ENCODE data around the gene EIF2B4. TPM values are rescaled to one million over a fixed set of nuclear protein-coding genes. Genes with fewer than 3 reads are reported as not detected.

EIF2B4 gene
- total and polyA plus RNA-seq, 2 of the 13 experiments (the other 11 are each of a cell fraction or from before 2014, with no cell fraction given), result 91.5 to 96.4 TPM

GRCh38 chr2:27409321-27410073, 39.4 kb upstream of the EIF2B4 start, which contains the start of gene PPM1G (continued):
- 0 out of 2 replicates have a peak, but pooled peaks have one; percentile 45 for TF ChIP-seq HIC2 (CRISPR knock-in tag; IDR thresholded peaks at IDR 0.05; ENCODE audit: low read depth)
- no peak for TF ChIP-seq MAFK (conservative IDR thresholded peaks at IDR 0.05 in 1 of 2, IDR thresholded peaks at IDR 0.05 in 1 of 2; ENCODE audit: low read length in 2 of 2)
- TF ChIP-seq MED13 (CRISPR knock-in tag; IDR thresholded peaks at IDR 0.05), result no peak; the same call in 1 of the 2 replicates
- peak; percentile 10; the same call in 1 of the 2 replicates for TF ChIP-seq ZNF564 (CRISPR knock-in tag; IDR thresholded peaks at IDR 0.05)
- no peak for TF ChIP-seq HNRNPL (IDR thresholded peaks at IDR 0.05; ENCODE audit: low read depth, low read length)
- TF ChIP-seq DMAP1 (CRISPR knock-in tag; IDR thresholded peaks at IDR 0.05), result peak; percentile 90
- no peak for TF ChIP-seq ZNF207 (IDR thresholded peaks at IDR 0.05; ENCODE audit: borderline replicate concordance)
- TF ChIP-seq RARA (CRISPR knock-in tag; IDR thresholded peaks at IDR 0.05), result no peak; the same call in none of the 2 replicates
- peak; percentile 84; the same call in 1 of the 2 replicates for TF ChIP-seq ZNF614 (CRISPR knock-in tag; IDR thresholded peaks at IDR 0.05; ENCODE audit: borderline replicate concordance)
- no peak for TF ChIP-seq ZNF619 (CRISPR knock-in tag; IDR thresholded peaks at IDR 0.05)
- TF ChIP-seq FLYWCH1 (CRISPR knock-in tag; IDR thresholded peaks at IDR 0.05), result peak; percentile 21; the same call in 1 of the 2 replicates
- TF ChIP-seq RFXANK (CRISPR knock-in tag; IDR thresholded peaks at IDR 0.05), result peak; percentile 76; the same call in 1 of the 2 replicates
- TF ChIP-seq, protein P1, sequence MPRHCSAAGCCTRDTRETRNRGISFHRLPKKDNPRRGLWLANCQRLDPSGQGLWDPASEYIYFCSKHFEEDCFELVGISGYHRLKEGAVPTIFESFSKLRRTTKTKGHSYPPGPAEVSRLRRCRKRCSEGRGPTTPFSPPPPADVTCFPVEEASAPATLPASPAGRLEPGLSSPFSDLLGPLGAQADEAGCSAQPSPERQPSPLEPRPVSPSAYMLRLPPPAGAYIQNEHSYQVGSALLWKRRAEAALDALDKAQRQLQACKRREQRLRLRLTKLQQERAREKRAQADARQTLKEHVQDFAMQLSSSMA (CRISPR knock-in tag; IDR thresholded peaks at IDR 0.05), result peak; percentile 92
- TF ChIP-seq ZNF296 (CRISPR knock-in tag; conservative IDR thresholded peaks at IDR 0.05), result 0 out of 2 replicates have a peak, but pooled peaks have one; percentile 13
- TF ChIP-seq ZBED4 (CRISPR knock-in tag; IDR thresholded peaks at IDR 0.05; ENCODE audit: borderline replicate concordance), result peak; percentile 41; the same call in 1 of the 2 replicates
- TF ChIP-seq, protein P2, sequence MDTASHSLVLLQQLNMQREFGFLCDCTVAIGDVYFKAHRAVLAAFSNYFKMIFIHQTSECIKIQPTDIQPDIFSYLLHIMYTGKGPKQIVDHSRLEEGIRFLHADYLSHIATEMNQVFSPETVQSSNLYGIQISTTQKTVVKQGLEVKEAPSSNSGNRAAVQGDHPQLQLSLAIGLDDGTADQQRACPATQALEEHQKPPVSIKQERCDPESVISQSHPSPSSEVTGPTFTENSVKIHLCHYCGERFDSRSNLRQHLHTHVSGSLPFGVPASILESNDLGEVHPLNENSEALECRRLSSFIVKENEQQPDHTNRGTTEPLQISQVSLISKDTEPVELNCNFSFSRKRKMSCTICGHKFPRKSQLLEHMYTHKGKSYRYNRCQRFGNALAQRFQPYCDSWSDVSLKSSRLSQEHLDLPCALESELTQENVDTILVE (CRISPR knock-in tag; IDR thresholded peaks at IDR 0.05), result peak; percentile 91; the same call in 1 of the 2 replicates
- peak; percentile 35; the same call in 1 of the 2 replicates for TF ChIP-seq MIXL1 (CRISPR knock-in tag; IDR thresholded peaks at IDR 0.05)
- peak; percentile 74 for TF ChIP-seq ETV5 (CRISPR knock-in tag; IDR thresholded peaks at IDR 0.05; ENCODE audit: borderline replicate concordance)
- TF ChIP-seq ZBTB7A (CRISPR knock-in tag; IDR thresholded peaks at IDR 0.05), result 0 out of 2 replicates have a peak, but pooled peaks have one; percentile 58
- TF ChIP-seq, protein P3, sequence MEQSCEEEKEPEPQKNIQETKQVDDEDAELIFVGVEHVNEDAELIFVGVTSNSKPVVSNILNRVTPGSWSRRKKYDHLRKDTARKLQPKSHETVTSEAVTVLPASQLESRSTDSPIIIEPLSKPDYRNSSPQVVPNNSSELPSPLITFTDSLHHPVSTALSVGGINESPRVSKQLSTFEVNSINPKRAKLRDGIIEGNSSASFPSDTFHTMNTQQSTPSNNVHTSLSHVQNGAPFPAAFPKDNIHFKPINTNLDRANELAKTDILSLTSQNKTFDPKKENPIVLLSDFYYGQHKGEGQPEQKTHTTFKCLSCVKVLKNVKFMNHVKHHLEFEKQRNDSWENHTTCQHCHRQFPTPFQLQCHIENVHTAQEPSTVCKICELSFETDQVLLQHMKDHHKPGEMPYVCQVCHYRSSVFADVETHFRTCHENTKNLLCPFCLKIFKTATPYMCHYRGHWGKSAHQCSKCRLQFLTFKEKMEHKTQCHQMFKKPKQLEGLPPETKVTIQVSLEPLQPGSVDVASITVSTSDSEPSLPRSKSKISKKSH (CRISPR knock-in tag; IDR thresholded peaks at IDR 0.05; ENCODE audit: borderline replicate concordance), result peak; percentile 84; the same call in 1 of the 2 replicates
- TF ChIP-seq SRY (CRISPR knock-in tag; IDR thresholded peaks at IDR 0.05), result peak; percentile 83; the same call in 1 of the 2 replicates
